Activated naive CD8-positive, alpha-beta T cell treated with anti-CD3 and anti-CD28 coated beads, Interleukin-2, amount 10 ng/mL, durations not matched to agents 7 days and 5 days (primary cell): ENCODE data around the gene ALPK1. TPM values are rescaled to one million over a fixed set of nuclear protein-coding genes. Genes with fewer than 3 reads are reported as not detected.
"Not testable (repeated sequence)": the region's sequence is repeated elsewhere in the genome, so short reads cannot be mapped to it uniquely, and the experiment has no call there.

Experiments
- ATAC-seq: fragments of 150-1000 bp; cut with Tn5 transposase; one replicate; pipeline ENCODE4 v1.10.0; 2021; ENCODE audit warnings: low read depth, moderate library complexity
- POLR2A ChIA-PET: fragments of 350-600 bp; sonication (Branson Sonifier 250); formaldehyde crosslinking; loops from one replicate; lab custom pipeline; 2021; ENCODE audit warnings: antibody characterized with exemption; lab: Charles Lee
- DNase-seq: peaks from one replicate; pipeline ENCODE4 v3.0.0; 2021
- H3K27ac Mint-ChIP-seq: one replicate; pipeline ENCODE4 v1.8.0; 2022; ENCODE audit warnings: mild to moderate bottlenecking, mixed read lengths
- H3K27me3 Mint-ChIP-seq: one replicate; pipeline ENCODE4 v1.8.0; 2022; ENCODE audit warnings: mild to moderate bottlenecking, moderate library complexity, mixed read lengths
- H3K36me3 Mint-ChIP-seq: one replicate; pipeline ENCODE4 v1.8.0; 2021; ENCODE audit warnings: mild to moderate bottlenecking, mixed read lengths
- H3K4me1 Mint-ChIP-seq: one replicate; pipeline ENCODE4 v1.8.0; 2021; ENCODE audit warnings: mixed read lengths
- H3K4me3 Mint-ChIP-seq: one replicate; pipeline ENCODE4 v1.8.0; 2022; ENCODE audit warnings: mild to moderate bottlenecking, moderate library complexity, mixed read lengths
- H3K9me3 Mint-ChIP-seq: one replicate; pipeline ENCODE4 v1.8.0; 2021; ENCODE audit warnings: mixed read lengths
- total RNA-seq, 2 experiments: library from RNA; stranded (reverse); gene quantifications; one replicate each; pipeline ENCODE4 v1.2.3, GENCODE V29; 2021

The ALPK1 gene
- total RNA-seq, 2 experiments from 2014 or later: 20.9 to 26.0 TPM

DNA sequence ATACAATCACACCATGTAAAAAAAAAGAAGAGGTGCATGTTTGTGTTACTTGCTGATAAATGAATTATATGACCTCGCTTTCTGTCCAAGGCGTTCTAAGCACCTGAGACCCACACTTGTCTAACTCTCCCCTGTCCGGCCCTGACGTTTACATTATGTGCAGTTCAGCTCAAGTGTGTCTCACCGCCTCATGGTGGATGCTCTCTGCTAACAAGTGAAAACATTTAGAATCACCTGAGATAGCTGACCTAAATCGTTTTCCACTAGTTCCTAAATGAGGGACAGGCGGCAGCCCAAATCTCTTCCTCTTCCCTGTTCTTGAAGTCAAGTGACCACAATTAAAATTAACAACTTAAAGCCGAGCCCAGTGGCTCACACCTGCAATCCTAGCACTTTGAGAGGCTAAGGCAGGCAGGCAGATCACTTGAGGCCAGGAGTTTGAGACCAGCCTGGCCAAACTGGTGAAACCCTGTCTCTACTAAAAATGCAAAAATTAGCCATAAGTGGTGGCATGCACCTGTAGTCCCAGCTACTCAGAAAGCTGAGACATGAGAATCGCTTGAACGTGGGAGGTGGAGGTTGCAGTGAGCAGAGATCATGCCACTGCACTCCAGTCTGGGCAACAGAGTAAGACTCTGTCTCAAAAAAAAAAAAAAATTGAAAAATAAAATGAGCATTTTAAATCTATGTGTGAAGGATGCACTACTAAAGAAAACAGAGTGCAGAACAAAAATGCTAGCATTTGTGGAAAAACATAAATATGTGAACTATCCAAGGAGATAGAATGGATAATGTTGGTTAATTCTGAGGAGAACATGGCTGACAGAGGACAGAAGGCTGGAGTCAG lies 7.5 kb upstream of the ALPK1 start:
- ATAC-seq (no peak), DNase-seq (no peak)
- Mint-ChIP-seq H3K9me3 (no peaks in the 10 kb centered on the region), H3K4me3 (peak overlapping the region; percentile 18), H3K36me3 (no peaks in the 10 kb centered on the region), H3K27me3 (no peaks in the 10 kb centered on the region), H3K4me1 (peaks cover 35% of the 10 kb centered on the region), H3K27ac (peak overlapping the region; percentile 57)
- POLR2A ChIA-PET: no interaction called here

GRCh38 chr4:112290341-112290740 lies 6.8 kb upstream of the ALPK1 start:
- Mint-ChIP-seq H3K4me3 (no peak overlapping the region), H3K27me3 (no peaks in the 10 kb centered on the region), H3K9me3 (no peaks in the 10 kb centered on the region), H3K4me1 (peaks cover 35% of the 10 kb centered on the region), H3K36me3 (no peaks in the 10 kb centered on the region), H3K27ac (no peak overlapping the region)
- ATAC-seq: no peak
- POLR2A ChIA-PET: no interaction called here
- no peak for DNase-seq

GRCh38 chr4:112299721-112300120 lies 2.6 kb downstream of the ALPK1 start:
- POLR2A ChIA-PET: interaction anchor here (3.5 to 3.7 kb wide), 2 partner anchors 14 to 68 kb away, joined by 12 to 25 read pairs; partner anchors contain the start of genes AP1AR and TIFA
- ATAC-seq (no peak), DNase-seq (no peak)
- Mint-ChIP-seq H3K27me3 (no peaks in the 10 kb centered on the region), H3K4me1 (peaks cover 15% of the 10 kb centered on the region), H3K27ac (no peak overlapping the region), H3K9me3 (no peaks in the 10 kb centered on the region), H3K4me3 (no peak overlapping the region), H3K36me3 (peaks cover 3% of the 10 kb centered on the region)

DNA sequence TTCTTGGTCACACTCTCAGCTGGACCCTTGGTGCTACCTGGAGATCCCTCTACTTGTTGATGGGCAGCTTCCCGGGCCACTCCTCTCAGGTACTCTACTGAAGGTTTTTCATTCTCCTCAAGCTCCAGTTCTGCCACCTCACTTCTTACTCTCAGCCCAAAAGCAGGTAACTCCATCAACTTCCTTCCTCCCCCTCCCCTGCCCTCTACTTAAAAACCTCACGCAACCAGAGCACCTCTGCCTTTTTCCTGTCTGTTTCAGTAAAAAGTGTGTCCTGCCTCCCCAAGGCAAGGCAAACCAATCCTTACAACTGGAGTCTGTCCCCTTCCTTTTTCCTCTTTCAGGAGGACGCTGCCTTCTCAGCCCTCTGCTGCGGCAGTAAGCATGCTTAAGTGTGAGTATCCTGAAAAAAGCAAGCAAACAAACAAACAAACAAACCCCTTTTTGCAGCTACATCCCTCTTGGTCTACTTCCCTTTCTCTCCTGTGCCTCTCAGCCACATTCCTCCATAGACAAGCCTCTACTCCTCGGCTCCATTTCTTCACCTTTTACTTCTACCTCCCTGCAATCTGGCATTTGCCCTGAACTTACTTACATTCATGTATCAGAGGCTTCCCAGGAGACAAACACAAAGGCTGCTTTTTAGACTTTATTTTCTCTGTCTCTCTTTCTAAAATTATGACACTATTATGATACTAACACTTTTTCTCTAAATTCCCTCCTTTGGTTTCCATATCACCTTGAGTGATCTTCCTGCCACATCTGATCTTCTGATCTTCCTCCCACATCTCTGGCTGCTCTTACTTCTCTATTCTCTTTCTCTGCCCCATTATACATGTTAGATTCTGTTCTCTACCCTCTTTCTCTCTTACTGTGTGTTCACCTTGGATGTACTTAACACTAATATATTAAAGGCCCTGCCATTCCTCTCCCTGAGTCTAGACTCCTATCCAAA lies 5.4 kb downstream of the ALPK1 start:
- POLR2A ChIA-PET: interaction anchor here (1.1 to 2.1 kb wide), 2 partner anchors 16 to 1458 kb away, joined by 3 to 10 read pairs; partner anchors contain the start of gene TIFA
- ATAC-seq: peak; percentile 85
- H3K27me3 Mint-ChIP-seq: no peaks in the 10 kb centered on the region
- no peak overlapping the region for H3K4me3 Mint-ChIP-seq
- peaks cover 18% of the 10 kb centered on the region for H3K36me3 Mint-ChIP-seq
- H3K4me1 Mint-ChIP-seq: peaks cover 16% of the 10 kb centered on the region
- H3K27ac Mint-ChIP-seq: no peak overlapping the region
- no peak for DNase-seq
- H3K9me3 Mint-ChIP-seq: peaks cover 2% of the 10 kb centered on the region

DNA sequence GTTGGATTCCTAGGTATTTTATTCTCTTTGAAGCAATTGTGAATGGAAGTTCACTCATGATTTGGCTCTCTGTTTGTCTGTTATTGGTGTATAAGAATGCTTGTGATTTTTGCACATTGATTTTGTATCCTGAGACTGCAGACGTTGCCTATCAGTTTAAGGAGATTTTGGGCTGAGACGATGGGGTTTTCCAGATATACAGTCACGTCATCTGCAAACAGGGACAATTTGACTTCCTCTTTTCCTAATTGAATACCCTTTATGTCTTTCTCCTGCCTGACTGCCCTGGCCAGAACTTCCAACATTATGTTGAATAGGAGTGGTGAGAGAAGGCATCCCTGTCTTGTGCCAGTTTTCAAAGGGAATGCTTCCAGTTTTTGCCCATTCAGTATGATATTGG lies 8.3 kb downstream of the ALPK1 start:
- H3K4me3 Mint-ChIP-seq, ATAC-seq: not testable (repeated sequence)

DNA sequence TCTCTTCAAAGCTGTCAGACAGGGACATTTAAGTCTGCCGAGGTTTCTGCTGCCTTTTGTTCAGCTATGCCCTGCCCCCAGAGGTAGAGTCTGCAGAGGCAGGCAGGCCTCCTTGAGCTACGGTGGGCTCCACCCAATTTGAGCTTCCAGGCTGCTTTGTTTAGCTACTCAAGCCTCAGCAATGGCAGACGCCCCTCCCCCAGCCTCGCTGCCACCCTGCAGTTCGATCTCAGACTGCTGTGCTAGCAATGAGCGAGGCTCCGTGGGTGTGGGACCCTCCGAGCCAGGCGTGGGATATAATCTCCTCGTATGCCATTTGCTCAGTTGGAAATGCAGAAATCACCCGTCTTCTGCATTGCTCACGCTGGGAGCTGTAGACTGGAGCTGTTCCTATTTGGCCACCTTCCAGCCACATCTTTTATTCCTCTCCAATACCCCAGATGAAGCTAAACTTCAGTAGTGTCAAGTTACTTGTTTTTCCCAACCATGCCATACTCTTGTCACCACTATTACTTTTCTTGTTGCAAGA lies 12.2 kb downstream of the ALPK1 start:
- ATAC-seq, H3K9me3 Mint-ChIP-seq, H3K27me3 Mint-ChIP-seq: not testable (repeated sequence)
- DNase-seq: peak; percentile 48
- POLR2A ChIA-PET: interaction anchor here (0.8 to 3.1 kb wide), 2 partner anchors 22 to 23 kb away, joined by 3 to 15 read pairs; partner anchors contain the start of gene TIFA
- Mint-ChIP-seq H3K4me1 (peaks cover 24% of the 10 kb centered on the region), H3K36me3 (peaks cover 25% of the 10 kb centered on the region), H3K4me3 (peak overlapping the region; percentile 79), H3K27ac (peak overlapping the region; percentile 76)

More for the DNA sequence above, 8.3 kb downstream of the ALPK1 start:
- H3K27ac Mint-ChIP-seq, H3K27me3 Mint-ChIP-seq, H3K9me3 Mint-ChIP-seq, DNase-seq, POLR2A ChIA-PET: not testable (repeated sequence)
- Mint-ChIP-seq H3K4me1 (peaks cover 16% of the 10 kb centered on the region), H3K36me3 (peaks cover 24% of the 10 kb centered on the region)

GRCh38 chr4:112311516-112311915 lies 14.3 kb downstream of the ALPK1 start:
- Mint-ChIP-seq H3K27me3 (no peaks in the 10 kb centered on the region), H3K4me3 (no peak overlapping the region), H3K4me1 (peaks cover 25% of the 10 kb centered on the region), H3K9me3 (peaks cover 2% of the 10 kb centered on the region), H3K27ac (no peak overlapping the region), H3K36me3 (peaks cover 26% of the 10 kb centered on the region)
- DNase-seq: no peak
- POLR2A ChIA-PET: no interaction called here
- ATAC-seq: no peak

DNA sequence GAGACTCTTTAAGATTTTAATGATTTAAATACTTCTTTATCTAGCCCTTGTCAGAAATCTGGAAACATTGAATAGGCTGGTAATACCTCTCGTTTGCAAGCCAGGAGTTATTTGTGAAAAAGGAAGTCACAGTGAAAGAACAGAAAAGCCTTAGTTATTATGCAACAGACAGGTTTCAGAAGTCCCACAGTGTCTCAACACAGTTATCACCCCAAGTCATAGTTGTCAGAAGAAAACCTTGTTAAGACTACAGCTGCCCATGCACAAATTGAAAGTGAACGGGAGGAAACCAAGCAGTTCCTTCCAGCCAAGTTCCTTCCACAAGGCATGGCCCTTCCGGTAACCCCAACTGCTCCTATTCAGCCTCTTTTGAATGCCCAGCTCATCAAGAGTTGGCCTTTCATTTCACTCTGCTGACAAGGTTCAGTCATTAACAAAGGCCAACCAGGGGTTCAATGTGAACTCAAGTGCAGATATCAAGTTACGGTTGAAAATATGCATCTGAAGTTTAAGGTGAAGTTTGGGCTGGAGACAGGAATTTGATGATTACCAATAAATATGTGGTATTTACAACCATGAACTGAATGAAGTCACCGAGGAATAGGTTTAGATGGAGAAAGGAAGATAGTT lies 15.6 kb downstream of the ALPK1 start:
- Mint-ChIP-seq H3K36me3 (peaks cover 24% of the 10 kb centered on the region), H3K4me1 (peaks cover 23% of the 10 kb centered on the region), H3K27ac (no peak overlapping the region), H3K9me3 (no peaks in the 10 kb centered on the region), H3K27me3 (no peaks in the 10 kb centered on the region), H3K4me3 (no peak overlapping the region)
- no peak for DNase-seq
- no peak for ATAC-seq
- POLR2A ChIA-PET: no interaction called here

DNA sequence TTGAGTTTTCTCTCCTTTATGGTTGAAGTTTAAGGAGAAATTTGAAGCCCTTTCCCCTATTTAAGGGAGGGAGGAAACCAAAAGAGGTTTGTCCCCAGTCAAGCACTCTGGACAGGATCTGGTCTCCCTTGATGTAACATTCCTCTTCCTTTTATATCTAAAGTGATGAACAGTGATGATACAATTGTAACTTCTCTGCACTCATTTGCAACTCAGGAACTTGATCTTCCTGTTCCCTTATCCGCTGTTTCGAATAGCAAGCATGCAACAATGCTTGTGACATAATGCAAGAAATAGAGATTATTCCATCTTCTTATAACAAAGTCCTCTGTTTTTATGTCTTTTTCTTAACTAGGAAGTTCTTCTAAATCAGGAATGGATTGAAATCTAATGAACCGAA lies 18.3 kb downstream of the ALPK1 start:
- POLR2A ChIA-PET: no interaction called here
- peaks cover 15% of the 10 kb centered on the region for H3K4me1 Mint-ChIP-seq
- ATAC-seq (no peak), DNase-seq (no peak)
- H3K27ac Mint-ChIP-seq: no peak overlapping the region
- peaks cover 23% of the 10 kb centered on the region for H3K36me3 Mint-ChIP-seq
- H3K27me3 Mint-ChIP-seq: no peaks in the 10 kb centered on the region
- no peak overlapping the region for H3K4me3 Mint-ChIP-seq
- H3K9me3 Mint-ChIP-seq: no peaks in the 10 kb centered on the region

- POLR2A ChIA-PET: no interaction called here
- Mint-ChIP-seq H3K4me3 (no peak overlapping the region), H3K27ac (no peak overlapping the region), H3K9me3 (no peaks in the 10 kb centered on the region), H3K36me3 (peaks cover 26% of the 10 kb centered on the region), H3K4me1 (peaks cover 18% of the 10 kb centered on the region), H3K27me3 (no peaks in the 10 kb centered on the region)
- DNase-seq (no peak), ATAC-seq (no peak)
These were observed 19.2 kb downstream of the ALPK1 start for GRCh38 chr4:112316360-112316759.

- H3K36me3 Mint-ChIP-seq: peaks cover 24% of the 10 kb centered on the region
- H3K4me1 Mint-ChIP-seq: peaks cover 17% of the 10 kb centered on the region
- no peak overlapping the region for H3K27ac Mint-ChIP-seq
- DNase-seq: no peak
- H3K4me3 Mint-ChIP-seq: no peak overlapping the region
- POLR2A ChIA-PET: no interaction called here
- ATAC-seq: peak; percentile 56
- no peaks in the 10 kb centered on the region for H3K9me3 Mint-ChIP-seq
- H3K27me3 Mint-ChIP-seq: no peaks in the 10 kb centered on the region
These were observed 21.3 kb downstream of the ALPK1 start for GRCh38 chr4:112318239-112319142.
